ENCODE measurements around the gene SIM1.

Gene SIM1

GRCh38 chr6:100458841-100459591 is 5.7 kb downstream of the SIM1 start:
- Mint-ChIP-seq H3K36me3 (ENCODE audit: insufficient read depth) (peaks cover 11% of the 10 kb centered on the region), H3K27me3 (no peaks in the 10 kb centered on the region), H3K27ac (ENCODE audit: low read depth) (no peak overlapping the region), H3K4me1 (peaks cover 6% of the 10 kb centered on the region), H3K9me3 (no peaks in the 10 kb centered on the region), H3K4me3 (no peak overlapping the region)
- ATAC-seq (replicated peaks; ENCODE audit: extremely low read depth, poor library complexity, severe bottlenecking): no peak
- no peak for DNase-seq (ENCODE audit: low spot score in 2 of 2)

- peaks cover 10% of the 10 kb centered on the region for H3K36me3 Mint-ChIP-seq (ENCODE audit: insufficient read depth)
- H3K4me1 Mint-ChIP-seq: peaks cover 6% of the 10 kb centered on the region
- peak overlapping the region; percentile 93 for H3K27ac Mint-ChIP-seq (ENCODE audit: low read depth)
- no peaks in the 10 kb centered on the region for H3K9me3 Mint-ChIP-seq
- DNase-seq (ENCODE audit: low spot score in 2 of 2): no peak
- ATAC-seq (replicated peaks; ENCODE audit: extremely low read depth, poor library complexity, severe bottlenecking): no peak
- H3K27me3 Mint-ChIP-seq: no peaks in the 10 kb centered on the region
- no peak overlapping the region for H3K4me3 Mint-ChIP-seq
Observed at GRCh38 chr6:100457311-100457990, 7.3 kb downstream of the SIM1 start.

- no peaks in the 10 kb centered on the region for H3K9me3 Mint-ChIP-seq
- H3K4me1 Mint-ChIP-seq: peaks cover under 1% of the 10 kb centered on the region
- DNase-seq (ENCODE audit: low spot score in 2 of 2) (no peak), ATAC-seq (replicated peaks; ENCODE audit: extremely low read depth, poor library complexity, severe bottlenecking) (no peak)
- no peak overlapping the region for H3K4me3 Mint-ChIP-seq
- peaks cover 8% of the 10 kb centered on the region for H3K36me3 Mint-ChIP-seq (ENCODE audit: insufficient read depth)
- H3K27ac Mint-ChIP-seq (ENCODE audit: low read depth): no peak overlapping the region
- H3K27me3 Mint-ChIP-seq: no peaks in the 10 kb centered on the region
Observed at GRCh38 chr6:100456908-100457235, 7.8 kb downstream of the SIM1 start.

- no peaks in the 10 kb centered on the region for H3K27me3 Mint-ChIP-seq
- H3K27ac Mint-ChIP-seq (ENCODE audit: low read depth): no peak overlapping the region
- ATAC-seq (replicated peaks; ENCODE audit: extremely low read depth, poor library complexity, severe bottlenecking): no peak
- no peak overlapping the region for H3K4me3 Mint-ChIP-seq
- no peaks in the 10 kb centered on the region for H3K9me3 Mint-ChIP-seq
- no peaks in the 10 kb centered on the region for H3K4me1 Mint-ChIP-seq
- DNase-seq (ENCODE audit: low spot score in 2 of 2): no peak
- peaks cover 8% of the 10 kb centered on the region for H3K36me3 Mint-ChIP-seq (ENCODE audit: insufficient read depth)
Observed at GRCh38 chr6:100456141-100456907, 8.4 kb downstream of the SIM1 start.

- no peaks in the 10 kb centered on the region for H3K9me3 Mint-ChIP-seq
- H3K36me3 Mint-ChIP-seq (ENCODE audit: insufficient read depth): peaks cover 8% of the 10 kb centered on the region
- peak overlapping the region; percentile 18 for H3K27ac Mint-ChIP-seq (ENCODE audit: low read depth)
- H3K4me1 Mint-ChIP-seq: no peaks in the 10 kb centered on the region
- ATAC-seq (replicated peaks; ENCODE audit: extremely low read depth, poor library complexity, severe bottlenecking) (no peak), DNase-seq (ENCODE audit: low spot score in 2 of 2) (no peak)
- no peak overlapping the region for H3K4me3 Mint-ChIP-seq
- no peaks in the 10 kb centered on the region for H3K27me3 Mint-ChIP-seq
Observed at GRCh38 chr6:100455230-100456124, 9.2 kb downstream of the SIM1 start.

- Mint-ChIP-seq H3K36me3 (ENCODE audit: insufficient read depth) (peaks cover 8% of the 10 kb centered on the region), H3K4me3 (no peak overlapping the region), H3K9me3 (no peaks in the 10 kb centered on the region), H3K4me1 (no peaks in the 10 kb centered on the region), H3K27me3 (no peaks in the 10 kb centered on the region), H3K27ac (ENCODE audit: low read depth) (no peak overlapping the region)
- DNase-seq (ENCODE audit: low spot score in 2 of 2) (no peak), ATAC-seq (replicated peaks; ENCODE audit: extremely low read depth, poor library complexity, severe bottlenecking) (no peak)
Observed at GRCh38 chr6:100454551-100455229, 10.0 kb downstream of the SIM1 start.

GRCh38 chr6:100453701-100454521 is 10.8 kb downstream of the SIM1 start:
- DNase-seq (ENCODE audit: low spot score in 2 of 2): no peak
- Mint-ChIP-seq H3K27ac (ENCODE audit: low read depth) (no peak overlapping the region), H3K27me3 (no peaks in the 10 kb centered on the region), H3K9me3 (no peaks in the 10 kb centered on the region), H3K4me1 (no peaks in the 10 kb centered on the region), H3K4me3 (no peak overlapping the region), H3K36me3 (ENCODE audit: insufficient read depth) (peaks cover 8% of the 10 kb centered on the region)
- no peak for ATAC-seq (replicated peaks; ENCODE audit: extremely low read depth, poor library complexity, severe bottlenecking)

GRCh38 chr6:100452998-100453397 is 11.7 kb downstream of the SIM1 start:
- no peak overlapping the region for H3K4me3 Mint-ChIP-seq

GRCh38 chr6:100451577-100451976 is 13.1 kb downstream of the SIM1 start:
- Mint-ChIP-seq H3K27ac (ENCODE audit: low read depth) (no peak overlapping the region), H3K27me3 (no peaks in the 10 kb centered on the region), H3K36me3 (ENCODE audit: insufficient read depth) (peaks cover 5% of the 10 kb centered on the region), H3K4me3 (no peak overlapping the region), H3K9me3 (no peaks in the 10 kb centered on the region), H3K4me1 (no peaks in the 10 kb centered on the region)
- DNase-seq (ENCODE audit: low spot score in 2 of 2): no peak
- no peak for ATAC-seq (replicated peaks; ENCODE audit: extremely low read depth, poor library complexity, severe bottlenecking)

More at GRCh38 chr6:100452998-100453397, 11.7 kb downstream of the SIM1 start:
- ATAC-seq (replicated peaks; ENCODE audit: extremely low read depth, poor library complexity, severe bottlenecking) (no peak), DNase-seq (ENCODE audit: low spot score in 2 of 2) (no peak)
- Mint-ChIP-seq H3K4me1 (no peaks in the 10 kb centered on the region), H3K27ac (ENCODE audit: low read depth) (no peak overlapping the region), H3K9me3 (no peaks in the 10 kb centered on the region), H3K36me3 (ENCODE audit: insufficient read depth) (peaks cover 4% of the 10 kb centered on the region), H3K27me3 (no peaks in the 10 kb centered on the region)

- ATAC-seq (replicated peaks; ENCODE audit: extremely low read depth, poor library complexity, severe bottlenecking) (no peak), DNase-seq (ENCODE audit: low spot score in 2 of 2) (no peak)
- Mint-ChIP-seq H3K36me3 (ENCODE audit: insufficient read depth) (peaks cover 5% of the 10 kb centered on the region), H3K27ac (ENCODE audit: low read depth) (no peak overlapping the region), H3K27me3 (no peaks in the 10 kb centered on the region), H3K4me3 (no peak overlapping the region), H3K4me1 (no peaks in the 10 kb centered on the region), H3K9me3 (no peaks in the 10 kb centered on the region)
Observed at GRCh38 chr6:100449239-100449691, 15.5 kb downstream of the SIM1 start.
